ENCODE data around the gene PDSS2. TPM values are rescaled to one million over a fixed set of nuclear protein-coding genes. Genes with fewer than 3 reads are reported as not detected.

The PDSS2 gene
- total and polyA plus RNA-seq, 4 donors, result 6.6 to 19.8 (median 15.6) TPM

GRCh38 chr6:107342144-107342543 lies 117.2 kb downstream of the PDSS2 start:
- Histone ChIP-seq H3K27me3 (ENCODE audit: control insufficient read depth in 3 of 3, insufficient read depth in 3 of 3, low read length in 2 of 3) (no peaks in the 10 kb centered on the region), H3K4me1 (ENCODE audit: control insufficient read depth in 5 of 5, insufficient read depth in 5 of 5, low read length in 5 of 5) (peaks cover 0 to 1% (median 0%) of the 10 kb centered on the region in 5 donors)

GRCh38 chr6:107340881-107341280 lies 118.5 kb downstream of the PDSS2 start:
- Histone ChIP-seq H3K27ac (ENCODE audit: low read depth in 1 of 2, low read length in 1 of 2) (no peak overlapping the region), H3K9ac (ENCODE audit: insufficient read depth in 1 of 2, low read length in 2 of 2) (no peak overlapping the region), H3K4me3 (no peak overlapping the region), H3K27me3 (ENCODE audit: control insufficient read depth in 3 of 3, insufficient read depth in 3 of 3, low read length in 2 of 3) (no peaks in the 10 kb centered on the region), H3K4me1 (ENCODE audit: control insufficient read depth in 5 of 5, insufficient read depth in 5 of 5, low read length in 5 of 5) (peaks cover 0 to 1% (median 0%) of the 10 kb centered on the region in 5 donors), H3K9me3 (ENCODE audit: control insufficient read depth in 4 of 4, insufficient read depth in 3 of 4, low read length in 3 of 4) (no peaks in the 10 kb centered on the region), H3K36me3 (ENCODE audit: control insufficient read depth in 4 of 4, insufficient read depth in 4 of 4, low read length in 4 of 4) (no peaks in the 10 kb centered on the region)
- ATAC-seq (ENCODE audit: insufficient read depth, low FRiP score) (no peak), DNase-seq (no peak)
- TF ChIP-seq CTCF (IDR thresholded peaks at IDR 0.05; ENCODE audit: control extremely low read depth, extremely low read depth), result no peak
- 64 to 81% methylated on average over 1 of the region's 1 CpG for WGBS, 2 donors

More at GRCh38 chr6:107342144-107342543, 117.2 kb downstream of the PDSS2 start:
- no peak for ATAC-seq (ENCODE audit: insufficient read depth, low FRiP score)
- TF ChIP-seq CTCF (IDR thresholded peaks at IDR 0.05; ENCODE audit: control extremely low read depth, extremely low read depth), result no peak
- no peaks in the 10 kb centered on the region for H3K36me3 ChIP-seq (ENCODE audit: control insufficient read depth in 4 of 4, insufficient read depth in 4 of 4, low read length in 4 of 4)
- no peak overlapping the region for H3K9ac ChIP-seq (ENCODE audit: insufficient read depth in 1 of 2, low read length in 2 of 2)
- WGBS, 2 donors, result 80 to 96% methylated on average over 2 of the region's 2 CpGs
- H3K4me3 ChIP-seq, result no peak overlapping the region
- no peak for DNase-seq
- no peaks in the 10 kb centered on the region for H3K9me3 ChIP-seq (ENCODE audit: control insufficient read depth in 4 of 4, insufficient read depth in 3 of 4, low read length in 3 of 4)
- H3K27ac ChIP-seq (ENCODE audit: low read depth in 1 of 2, low read length in 1 of 2), result no peak overlapping the region

GRCh38 chr6:107337191-107337741 lies 122.1 kb downstream of the PDSS2 start:
- TF ChIP-seq CTCF (IDR thresholded peaks at IDR 0.05; ENCODE audit: control extremely low read depth, extremely low read depth), result no peak
- Histone ChIP-seq H3K27me3 (ENCODE audit: control insufficient read depth in 3 of 3, insufficient read depth in 3 of 3, low read length in 2 of 3) (no peaks in the 10 kb centered on the region), H3K36me3 (ENCODE audit: control insufficient read depth in 4 of 4, insufficient read depth in 4 of 4, low read length in 4 of 4) (peaks cover 0 to 5% (median 0%) of the 10 kb centered on the region in 4 donors), H3K4me1 (ENCODE audit: control insufficient read depth in 5 of 5, insufficient read depth in 5 of 5, low read length in 5 of 5) (peaks cover 0 to 1% (median 0%) of the 10 kb centered on the region in 5 donors), H3K9ac (ENCODE audit: insufficient read depth in 1 of 2, low read length in 2 of 2) (no peak overlapping the region), H3K9me3 (ENCODE audit: control insufficient read depth in 4 of 4, insufficient read depth in 3 of 4, low read length in 3 of 4) (no peaks in the 10 kb centered on the region), H3K27ac (ENCODE audit: low read depth in 1 of 2, low read length in 1 of 2) (no peak overlapping the region), H3K4me3 (no peak overlapping the region)
- ATAC-seq (ENCODE audit: insufficient read depth, low FRiP score) (no peak), DNase-seq (no peak)

- no peak for DNase-seq
- Histone ChIP-seq H3K4me3 (no peak overlapping the region), H3K9me3 (ENCODE audit: control insufficient read depth in 4 of 4, insufficient read depth in 3 of 4, low read length in 3 of 4) (no peaks in the 10 kb centered on the region), H3K4me1 (ENCODE audit: control insufficient read depth in 5 of 5, insufficient read depth in 5 of 5, low read length in 5 of 5) (peaks cover 0 to 4% (median 0%) of the 10 kb centered on the region in 5 donors), H3K36me3 (ENCODE audit: control insufficient read depth in 4 of 4, insufficient read depth in 4 of 4, low read length in 4 of 4) (peaks cover 0 to 5% (median 0%) of the 10 kb centered on the region in 4 donors), H3K27ac (ENCODE audit: low read depth in 1 of 2, low read length in 1 of 2) (no peak overlapping the region), H3K27me3 (ENCODE audit: control insufficient read depth in 3 of 3, insufficient read depth in 3 of 3, low read length in 2 of 3) (no peaks in the 10 kb centered on the region), H3K9ac (ENCODE audit: insufficient read depth in 1 of 2, low read length in 2 of 2) (no peak overlapping the region)
- WGBS, 2 donors, result 93 to 96% methylated on average over 3 of the region's 3 CpGs
- no peak for ATAC-seq (ENCODE audit: insufficient read depth, low FRiP score)
- TF ChIP-seq CTCF (IDR thresholded peaks at IDR 0.05; ENCODE audit: control extremely low read depth, extremely low read depth), result no peak
Measured at GRCh38 chr6:107334026-107334425, 125.3 kb downstream of the PDSS2 start.

Data from lung (tissue), 12 donors.